Activated CD4-positive, alpha-beta T cell treated with anti-CD3 and anti-CD28 coated beads, Interleukin-2, Interleukin-6, amounts not matched to agents 100 ng/mL and 50 ng/mL, durations not matched to agents 16 hours and 8 hours (primary cell): ENCODE data around the gene STOML1.
"Not testable (repeated sequence)": the region's sequence is repeated elsewhere in the genome, so short reads cannot be mapped to it uniquely, and the experiment has no call there.

Experiments used
- DNase-seq: peaks from one replicate; pipeline ENCODE4 v3.0.0-alpha.2; 2020

The STOML1 gene

DNA sequence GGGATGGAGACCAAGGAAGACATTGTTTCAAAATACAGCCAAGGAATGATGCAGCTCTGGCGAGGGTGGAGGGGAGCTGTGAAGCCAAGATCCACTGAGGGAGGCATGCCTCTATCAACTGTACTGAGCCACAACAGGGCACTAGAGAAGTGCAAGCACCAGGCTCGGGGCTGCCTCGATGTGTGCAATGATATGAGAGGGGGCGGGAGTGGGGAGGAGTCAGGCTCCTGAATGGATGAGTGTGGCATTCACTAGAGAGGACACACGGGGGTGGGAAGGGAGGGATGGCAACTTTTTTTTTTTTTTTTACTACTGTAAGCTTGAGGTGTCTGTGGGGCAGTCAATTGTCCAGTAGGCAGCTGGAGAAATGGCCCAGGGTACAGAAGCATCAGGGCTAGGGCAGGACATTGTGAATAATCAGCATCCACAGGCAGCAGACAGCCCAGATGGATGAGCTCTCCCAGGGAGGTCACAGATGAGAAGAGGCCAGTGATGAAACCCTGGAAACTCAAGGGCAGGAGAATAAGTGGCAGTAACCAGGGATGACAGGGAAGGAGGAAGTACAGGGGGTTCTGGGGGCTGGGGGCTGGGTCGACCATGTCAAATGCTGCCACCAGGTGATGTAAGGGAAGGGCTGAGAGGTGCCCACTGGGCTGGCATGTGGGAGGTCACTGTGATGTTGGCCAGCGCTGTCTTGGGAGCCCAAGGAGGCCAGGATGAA, 5.9 kb downstream of the STOML1 start:
- no peak for DNase-seq

DNA sequence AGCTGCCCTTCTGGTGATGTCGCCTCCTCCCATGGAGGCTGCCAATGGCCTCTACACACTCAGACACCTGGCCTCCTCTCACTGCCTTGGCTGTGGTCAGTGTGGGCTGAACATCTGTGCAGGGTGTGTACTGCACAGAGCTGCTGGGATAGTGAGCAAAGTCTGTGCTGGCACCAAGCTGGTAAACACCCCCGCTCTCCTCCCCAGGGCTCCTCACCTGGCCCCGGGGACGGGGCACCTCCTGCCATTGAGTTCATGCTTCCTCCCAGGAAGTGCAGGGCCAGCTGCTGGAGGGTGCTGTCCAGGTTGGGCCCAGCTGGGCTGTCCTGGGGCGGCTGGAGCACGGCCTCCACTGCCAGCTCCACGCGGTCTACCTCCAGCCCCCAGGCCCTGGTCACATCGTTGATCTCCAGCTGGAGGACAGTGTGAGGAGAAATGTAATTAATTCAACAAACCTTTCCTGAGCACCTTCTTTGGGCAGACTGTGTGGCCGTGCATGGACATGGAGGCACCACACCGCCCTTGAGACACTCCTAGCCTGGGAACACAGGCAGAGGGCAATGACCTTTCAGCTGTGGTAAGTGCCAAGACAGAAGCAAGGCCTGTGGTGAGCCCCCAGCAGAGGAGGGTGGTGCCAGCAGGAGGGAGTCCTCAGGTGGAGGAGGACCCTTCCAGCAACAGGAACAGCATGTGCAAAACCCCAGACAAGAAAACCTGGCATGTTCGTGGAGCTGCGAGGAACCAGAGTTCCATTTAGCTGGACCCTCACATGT, 6.8 kb downstream of the STOML1 start:
- DNase-seq, result no peak

DNA sequence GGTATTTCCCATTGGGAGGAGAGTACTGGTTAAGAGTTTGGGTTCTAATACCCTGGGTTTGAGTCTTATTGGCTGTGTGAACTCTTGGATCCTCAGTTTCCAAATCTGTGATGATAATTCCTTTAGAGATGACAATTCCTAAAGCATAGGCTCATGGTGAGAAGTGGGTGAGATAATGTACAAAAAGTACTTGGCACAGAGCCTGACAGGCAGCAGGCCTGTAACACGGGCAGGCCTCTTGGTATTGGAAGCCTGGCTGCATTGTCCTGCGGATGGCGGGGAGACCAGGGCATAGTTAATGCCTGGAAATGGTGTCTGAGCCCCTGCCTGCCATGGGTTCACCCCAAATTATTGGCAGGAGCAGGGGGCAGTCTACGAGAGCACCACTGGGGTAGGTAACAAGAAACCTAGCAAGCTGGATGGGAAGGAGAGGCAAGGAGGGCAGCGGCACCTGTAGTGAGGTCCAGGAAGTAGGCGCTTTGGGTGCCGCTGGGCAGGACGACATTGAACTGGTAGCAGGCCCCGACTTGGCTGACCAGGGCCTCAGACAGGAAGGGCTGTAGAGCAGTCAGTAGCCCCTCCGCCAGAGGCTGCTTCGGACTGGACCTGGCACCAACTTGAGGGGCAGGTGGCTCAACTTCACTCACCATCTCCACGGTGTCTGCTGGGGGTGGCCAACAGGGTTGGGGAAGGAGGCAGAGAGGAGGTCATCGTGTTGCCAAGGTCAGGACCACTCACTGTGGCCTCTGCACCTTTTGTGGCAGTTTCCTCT, 7.7 kb downstream of the STOML1 start:
- no peak for DNase-seq

DNA sequence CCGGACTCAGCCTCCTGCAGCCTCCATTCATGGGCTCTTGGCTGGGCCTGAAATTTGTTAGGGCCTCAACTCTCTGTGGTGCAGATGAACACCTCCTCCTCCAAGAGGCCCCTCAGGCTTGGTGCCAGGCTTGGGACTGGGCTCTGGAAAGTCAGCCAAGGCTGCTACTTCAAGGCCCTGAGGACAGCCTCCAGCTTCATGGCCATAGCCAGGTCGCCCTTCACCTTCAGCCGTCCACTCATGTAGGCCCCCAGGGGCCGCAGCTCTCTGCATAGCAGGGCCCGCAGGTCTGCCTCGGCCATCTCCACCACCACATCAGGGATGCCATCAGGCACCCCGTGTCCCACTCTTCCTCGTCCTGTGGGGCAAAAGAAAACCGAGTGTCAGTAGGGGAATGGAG, 8.3 kb downstream of the STOML1 start:
- no peak for DNase-seq

DNA sequence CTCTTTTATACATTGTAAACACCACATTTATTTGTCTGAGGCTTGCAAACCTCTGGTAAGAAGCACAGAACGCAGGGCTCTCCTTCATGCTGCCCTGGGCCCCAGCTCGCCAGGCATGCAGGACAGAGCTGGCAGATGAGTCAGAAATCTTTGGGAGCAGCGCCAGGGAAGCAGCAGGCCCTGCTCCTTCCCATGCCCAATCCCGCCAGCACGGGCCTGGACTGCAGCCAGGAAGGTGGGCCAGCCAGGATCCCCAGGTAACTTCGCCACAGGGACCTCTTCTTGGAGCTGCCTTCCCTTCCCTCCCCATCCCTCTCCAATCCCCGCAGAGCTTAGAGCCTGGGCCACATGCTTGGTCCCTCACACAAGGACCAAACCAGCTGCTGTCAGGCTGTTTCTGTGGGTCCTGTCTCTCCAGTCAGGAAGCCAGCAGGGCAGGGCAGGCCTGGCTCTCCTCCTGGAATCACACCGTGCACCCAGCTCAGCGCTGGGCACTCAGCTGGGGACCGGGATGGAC, 8.8 kb downstream of the STOML1 start:
- DNase-seq, result no peak

DNA sequence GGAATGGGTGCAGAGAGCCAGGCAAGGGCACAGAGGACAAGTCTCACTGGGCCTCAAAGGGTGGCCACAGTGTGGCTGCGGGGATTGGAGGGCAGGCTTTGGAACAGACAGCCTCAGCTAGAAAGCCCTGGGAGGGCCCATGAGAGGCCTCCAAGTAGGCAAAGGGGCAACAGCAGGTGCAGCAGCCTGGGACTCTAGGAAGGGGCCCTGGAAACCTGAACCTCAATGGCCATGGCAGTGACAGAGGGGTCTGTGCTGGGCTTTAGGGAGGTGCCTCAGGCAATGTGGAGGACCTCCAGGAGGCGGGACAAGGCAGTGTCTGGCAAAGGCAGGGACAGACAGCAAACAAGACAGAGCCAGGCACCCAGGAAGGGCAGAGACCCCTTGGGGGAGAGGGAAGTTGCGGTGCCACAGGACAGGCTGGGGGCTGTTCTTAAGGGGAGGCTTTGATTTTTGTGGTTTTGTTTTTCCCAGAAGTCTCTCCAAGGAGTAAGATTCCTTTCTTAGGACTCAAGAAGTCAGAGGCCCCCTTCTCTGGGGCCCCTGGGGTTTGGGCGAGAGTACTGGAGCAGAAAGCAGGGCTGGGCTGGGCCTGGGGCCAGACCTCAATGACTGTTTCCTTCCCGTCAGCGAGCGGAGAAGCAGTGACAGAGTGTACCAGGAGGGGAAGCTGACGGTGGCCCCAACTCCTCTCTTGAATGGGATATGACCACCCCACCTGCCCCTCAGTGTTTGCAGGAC, 9.7 kb downstream of the STOML1 start:
- no peak for DNase-seq

DNA sequence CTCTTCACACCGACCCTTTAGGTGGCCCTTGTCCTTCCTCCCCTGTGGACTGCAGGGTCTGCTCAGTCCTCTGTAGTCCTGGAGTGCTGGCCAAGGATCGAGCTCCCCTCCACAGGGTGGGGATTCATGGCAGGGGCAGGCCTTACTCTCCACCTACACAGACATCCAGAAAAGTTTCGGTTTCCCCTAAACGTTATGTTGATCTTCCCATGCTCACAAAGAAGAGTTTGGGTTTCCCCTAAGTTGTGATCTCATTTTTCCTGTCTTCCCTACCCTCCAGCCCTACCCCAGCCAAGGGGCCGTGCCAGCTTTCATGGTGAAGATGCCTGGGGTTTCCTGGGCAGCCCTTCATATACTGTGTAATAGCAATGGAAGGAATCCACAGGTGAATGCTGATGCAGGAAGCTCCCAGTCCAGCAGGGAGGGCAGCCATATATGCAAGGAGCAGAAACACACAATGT, 10.3 kb downstream of the STOML1 start:
- no peak for DNase-seq

DNA sequence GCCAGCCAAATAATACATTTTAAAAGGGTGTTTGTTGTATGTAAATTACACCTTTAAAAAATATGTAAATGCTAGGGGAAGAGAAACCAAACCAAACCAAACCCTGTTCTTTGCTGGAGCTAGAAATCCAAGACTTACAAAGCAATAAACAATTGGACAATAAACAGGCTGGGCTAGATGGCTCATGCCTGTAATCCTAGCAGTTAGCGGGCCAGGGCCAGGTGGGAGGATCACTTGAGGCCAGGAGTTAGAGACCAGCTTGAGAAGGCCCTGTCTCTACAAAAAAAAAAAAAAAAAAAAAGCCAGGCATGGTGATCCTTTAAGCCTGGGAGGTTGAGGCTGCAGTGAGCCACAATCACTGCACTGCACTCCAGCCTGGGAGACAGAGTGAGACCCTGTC, 12.5 kb downstream of the STOML1 start:
- no peak for DNase-seq

DNA sequence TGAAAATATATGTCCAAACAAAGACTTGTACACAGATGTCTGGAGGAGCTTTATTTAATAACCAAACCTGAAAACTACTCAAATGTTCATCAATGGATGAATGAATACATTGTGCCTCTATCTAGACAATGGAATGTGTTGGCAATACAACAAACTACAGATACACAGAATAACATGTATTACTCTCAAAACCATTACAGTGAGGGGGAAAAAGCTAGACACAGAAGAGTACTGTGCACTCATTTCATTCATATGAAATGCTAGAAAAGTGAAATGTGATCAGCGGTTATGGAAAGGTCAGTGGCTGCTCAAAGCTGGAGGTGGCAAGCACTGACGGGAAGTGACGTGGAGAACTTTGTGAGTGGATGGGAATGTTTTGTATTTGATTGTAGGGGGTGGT, 13.2 kb downstream of the STOML1 start:
- DNase-seq, result no peak

DNA sequence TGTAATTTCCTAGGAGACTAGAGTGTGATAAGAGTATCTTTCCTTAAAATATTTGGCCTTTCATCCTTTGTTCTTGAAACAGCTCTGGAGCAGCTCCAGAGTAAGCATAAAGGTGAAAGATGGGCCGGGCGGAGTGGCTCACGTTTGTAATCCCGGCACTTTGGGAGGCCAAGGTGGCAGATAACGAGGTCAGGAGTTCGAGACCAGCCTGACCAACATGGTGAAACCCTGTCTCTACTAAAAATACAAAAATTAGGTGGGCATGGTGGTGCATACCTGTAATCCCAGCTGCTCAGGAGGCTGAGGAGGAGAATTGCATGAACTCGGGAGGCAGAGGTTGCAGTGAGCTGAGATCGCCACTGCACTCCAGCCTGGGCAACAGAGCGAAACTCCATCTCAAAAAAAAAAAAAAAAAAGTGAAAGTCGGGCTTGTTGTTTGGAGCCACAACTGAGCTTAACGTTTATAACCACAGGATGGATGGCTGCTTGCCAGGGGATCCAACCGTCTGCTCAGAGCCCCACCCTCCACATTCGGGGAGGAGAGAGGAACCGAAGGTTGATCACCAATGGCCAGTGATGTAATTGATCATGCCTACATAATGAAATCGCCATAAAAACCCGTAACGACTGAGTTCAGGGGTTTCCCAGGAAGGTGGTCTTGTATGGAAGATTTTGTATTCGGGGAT, 16.5 kb downstream of the STOML1 start:
- DNase-seq, result not testable (repeated sequence)

DNA sequence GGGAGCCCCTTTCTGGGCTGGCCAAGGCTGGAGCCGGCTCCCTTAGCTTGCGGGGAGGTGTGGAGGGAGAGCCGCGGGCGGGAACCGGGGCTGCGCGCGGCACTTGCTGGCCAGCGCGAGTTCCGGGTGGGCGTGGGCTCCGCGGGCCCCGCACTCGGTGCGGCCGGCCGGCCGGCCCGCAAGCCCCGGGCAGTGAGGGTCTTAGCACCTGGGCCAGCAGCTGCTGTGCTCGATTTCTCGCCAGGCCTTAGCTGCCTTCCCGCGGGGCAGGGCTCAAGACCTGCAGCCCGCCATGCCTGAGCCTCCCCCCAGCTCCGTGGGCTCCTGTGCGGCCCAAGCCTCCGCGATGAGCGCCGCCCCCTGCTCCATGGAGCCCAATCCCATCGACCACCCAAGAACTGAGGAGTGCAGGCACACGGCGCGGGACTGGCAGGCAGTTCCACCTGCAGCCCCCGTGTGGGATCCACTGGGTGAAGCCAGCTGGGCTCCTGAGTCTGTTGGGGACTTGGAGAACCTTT, 18.4 kb downstream of the STOML1 start:
- DNase-seq, result not testable (repeated sequence)

DNA sequence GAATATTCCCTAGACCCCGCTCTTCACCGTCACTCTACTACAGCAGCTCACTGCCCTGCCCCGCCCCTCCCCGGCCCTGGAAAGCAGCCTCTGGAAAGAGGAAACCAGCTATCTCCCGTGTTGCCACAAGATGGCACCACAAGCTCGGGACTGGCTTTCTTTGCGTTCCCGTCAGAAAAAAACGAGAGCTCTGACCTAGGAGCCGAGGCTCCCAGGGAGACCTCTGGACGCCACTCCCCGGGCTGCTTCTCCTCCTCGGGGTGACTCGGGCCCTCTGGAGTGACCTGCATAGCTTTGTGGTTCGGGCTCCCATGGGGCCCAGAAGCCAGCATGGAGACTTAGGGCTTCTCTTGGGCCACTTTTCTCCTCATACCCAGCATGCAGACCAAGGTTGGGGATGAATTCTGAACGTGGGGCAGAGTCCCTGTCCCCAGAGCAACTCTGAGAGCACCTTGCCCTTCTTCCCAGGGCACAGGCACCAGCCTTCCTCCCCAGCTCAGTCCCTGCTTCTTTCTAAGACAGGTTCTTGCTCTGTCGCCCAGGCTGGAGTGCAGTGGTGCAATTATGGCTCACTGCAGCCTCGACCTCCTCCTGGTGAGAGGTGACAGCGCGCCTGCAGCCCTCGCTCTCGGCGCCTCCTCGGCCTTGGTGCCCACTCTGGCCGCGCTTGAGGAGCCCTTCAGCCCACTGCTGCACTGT, 19.0 kb downstream of the STOML1 start:
- peak; percentile 89 for DNase-seq

DNA sequence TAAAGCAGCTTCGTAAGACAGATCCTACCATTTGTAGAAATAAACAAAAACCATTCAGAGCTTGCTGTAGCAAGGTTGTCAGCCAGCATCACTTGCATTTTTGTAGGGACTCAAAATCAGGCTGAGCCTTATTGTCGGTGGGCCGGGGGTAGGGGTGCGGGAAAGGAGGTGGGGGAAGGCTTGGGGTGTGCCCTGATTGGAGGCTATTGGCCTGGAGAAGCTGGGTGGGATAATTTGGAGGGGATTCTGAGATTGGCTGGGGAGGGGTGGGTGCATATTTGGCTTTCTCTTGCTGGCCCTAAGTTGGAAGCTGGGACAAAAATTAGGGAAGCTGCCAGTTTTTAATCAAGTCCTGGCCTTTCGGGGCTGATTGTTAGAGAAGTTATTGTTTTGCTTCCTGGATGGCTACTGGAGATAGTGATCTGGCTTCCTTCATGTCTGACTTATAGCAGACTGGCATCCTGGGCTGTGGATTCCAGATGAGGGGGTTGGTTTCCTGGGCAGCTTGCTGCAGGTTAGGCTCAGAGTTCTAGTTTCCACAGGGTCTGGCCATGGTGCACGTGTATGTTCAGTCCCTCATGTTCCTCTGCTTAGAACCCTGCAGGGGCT, 22.8 kb downstream of the STOML1 start:
- DNase-seq, result no peak

DNA sequence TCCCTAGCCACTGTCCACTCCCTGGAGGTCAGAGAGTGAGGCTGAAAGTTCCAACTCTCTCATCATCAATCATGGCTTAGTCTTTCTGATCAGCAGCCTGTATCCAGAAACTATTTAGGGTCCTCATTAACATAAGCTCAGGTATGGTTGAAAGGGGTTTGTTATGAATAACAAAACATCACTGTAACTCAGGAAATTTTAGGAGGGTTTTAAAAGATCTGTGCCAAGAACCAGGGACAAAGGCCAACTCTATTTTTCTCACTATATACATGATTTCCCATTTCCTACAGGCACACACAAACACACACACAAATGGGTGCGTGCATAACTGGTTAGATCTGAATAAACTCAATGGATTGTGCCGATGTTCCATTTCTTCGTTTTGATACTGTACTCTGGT, 23.6 kb downstream of the STOML1 start:
- no peak for DNase-seq

DNA sequence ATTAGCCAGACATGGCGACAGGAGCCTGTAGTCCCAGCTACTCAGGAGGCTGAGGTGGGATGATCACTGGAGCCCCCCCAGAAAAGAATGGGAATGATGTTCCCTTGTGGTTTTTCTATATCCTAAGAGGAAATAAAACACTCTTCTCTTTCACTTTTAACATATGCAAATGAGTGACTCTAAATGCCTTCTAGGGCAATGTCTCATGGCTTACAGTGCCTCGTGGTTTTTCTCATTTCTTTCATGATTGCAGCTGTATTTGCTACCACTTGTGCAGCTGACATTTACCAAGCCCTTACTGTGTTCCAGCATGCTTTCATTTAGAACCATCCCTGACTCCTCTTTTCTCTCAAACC, 26.4 kb downstream of the STOML1 start:
- DNase-seq, result peak; percentile 36

DNA sequence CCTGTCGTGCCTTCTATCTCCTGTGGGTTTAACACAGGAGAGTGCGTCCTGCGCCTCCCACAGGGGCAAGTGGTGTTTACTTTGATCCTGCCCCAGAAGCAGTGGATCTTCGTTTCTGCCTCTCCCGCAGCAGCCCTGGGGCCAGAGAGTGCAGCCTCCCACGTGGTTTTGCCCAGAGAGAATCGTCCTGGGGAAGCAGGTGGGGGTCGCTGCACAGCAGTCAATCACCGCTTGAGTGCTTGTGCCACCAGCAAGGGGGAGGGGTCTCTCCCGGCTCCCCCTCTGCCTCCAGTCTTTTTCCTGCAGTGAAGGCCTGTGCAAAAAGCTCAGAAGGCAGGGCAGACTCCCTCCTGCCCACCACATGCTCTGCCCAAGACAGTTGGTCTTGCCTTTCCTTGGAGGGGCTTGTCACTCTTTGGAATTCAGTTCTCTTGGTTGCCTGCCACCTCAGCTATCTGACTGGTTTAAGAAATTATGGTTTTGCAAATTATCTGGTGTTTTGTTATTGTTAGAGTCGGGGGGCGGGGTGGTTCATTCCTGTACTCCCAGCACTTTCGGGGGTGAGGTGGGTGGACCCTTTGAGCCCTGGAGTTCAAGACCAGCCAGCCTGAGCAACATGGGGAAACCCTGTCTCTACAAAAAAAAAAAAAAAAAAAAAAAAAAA, 26.9 kb downstream of the STOML1 start:
- peak; percentile 22 for DNase-seq

DNA sequence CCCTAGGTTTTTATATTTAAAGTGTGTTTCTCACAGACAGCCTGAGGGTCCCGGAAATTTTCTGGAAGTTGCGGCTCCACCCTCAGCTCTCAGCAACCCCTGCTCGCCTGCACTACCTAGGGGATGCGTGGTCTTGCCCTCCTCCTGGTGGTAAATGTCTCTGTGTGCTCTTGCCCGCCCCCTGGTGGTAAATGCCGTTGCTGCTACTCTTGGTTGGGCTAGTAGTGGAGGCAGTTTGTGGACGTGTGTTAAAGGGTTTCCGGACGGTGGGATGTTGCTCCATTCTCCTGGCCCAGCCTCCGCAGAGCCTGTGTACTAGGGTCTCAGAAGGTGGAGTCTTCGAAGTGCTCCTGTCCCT, 27.4 kb downstream of the STOML1 start:
- DNase-seq, result peak; percentile 93

DNA sequence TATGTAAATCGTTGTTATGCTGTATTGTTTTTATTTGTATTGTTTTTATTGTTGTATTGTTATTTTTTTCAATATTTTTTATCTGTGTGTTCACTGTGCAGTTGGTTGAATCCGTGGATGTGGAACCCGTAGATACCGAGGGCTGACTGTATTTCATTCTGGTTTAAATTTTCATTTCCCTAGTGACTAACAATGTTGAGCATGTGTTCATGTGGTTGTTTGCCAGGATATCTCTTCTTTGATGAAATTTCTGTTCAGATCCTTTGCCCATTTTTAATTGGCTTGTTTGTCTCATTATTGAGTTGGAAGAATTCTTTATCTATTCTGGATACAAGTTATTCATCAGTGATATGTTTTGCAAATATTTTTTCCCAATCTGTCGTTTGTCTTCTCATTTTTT, 29.7 kb downstream of the STOML1 start:
- DNase-seq, result no peak

DNA sequence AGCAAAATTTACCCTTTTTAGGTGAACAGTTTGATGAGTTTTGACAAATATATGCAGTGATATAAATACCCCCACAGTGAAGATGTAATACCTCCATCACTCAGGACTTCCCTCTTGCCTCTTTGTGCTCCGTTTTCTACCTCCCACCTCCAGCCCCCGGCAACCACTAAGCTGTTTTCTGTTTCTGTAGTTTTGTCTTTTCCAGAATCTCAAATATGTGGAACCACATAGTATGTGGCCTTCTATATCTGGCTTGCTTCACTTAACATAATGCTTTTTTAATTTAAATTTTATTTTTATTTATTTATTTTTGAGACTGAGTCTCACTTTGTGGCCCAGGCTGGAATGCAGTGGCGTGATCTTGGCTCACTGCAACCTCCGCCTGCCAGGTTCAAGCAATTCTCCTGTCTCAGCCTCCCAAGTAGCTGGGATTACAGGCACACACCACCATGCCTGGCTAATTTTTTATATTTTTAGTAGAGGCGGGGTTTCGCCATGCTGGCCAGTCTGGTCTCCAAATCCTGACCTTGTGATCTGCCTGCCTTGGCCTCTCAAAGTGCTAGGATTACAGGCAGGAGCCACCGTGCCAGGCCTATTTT, 31.5 kb downstream of the STOML1 start:
- not testable (repeated sequence) for DNase-seq

DNA sequence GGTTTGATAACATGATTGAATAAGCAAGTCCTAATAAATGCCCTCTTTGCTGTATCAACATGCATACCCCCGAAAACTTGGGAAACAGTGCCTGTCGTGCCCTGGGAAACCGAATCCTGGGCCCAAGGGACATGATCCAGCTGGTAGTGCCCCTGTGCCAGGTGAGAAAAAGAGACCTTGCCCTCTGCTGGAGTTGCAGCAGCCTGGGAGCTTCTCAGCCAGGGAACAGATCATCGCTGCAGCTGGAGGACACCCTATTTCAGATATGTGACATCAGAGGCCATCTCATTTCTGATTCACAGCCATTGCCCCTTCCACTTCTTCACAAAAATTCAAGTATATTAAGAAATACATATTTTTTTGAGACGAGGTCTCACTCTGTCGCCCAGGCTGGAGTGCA, 32.3 kb downstream of the STOML1 start:
- DNase-seq, result no peak
